HG03565 (cell line): Measurements from ENCODE around the gene GABARAP.
A peak's percentile ranks its signal among the peaks of the same experiment; 100 is the strongest.

Experiments used
- ATAC-seq: cut with Tn5 transposase; IDR thresholded peaks from one replicate; pipeline ENCODE4 v1.9.1; 2021; ENCODE audit warnings: mild to moderate bottlenecking, moderate library complexity; ENCODE audit not compliant: unreplicated experiment

Gene GABARAP

GRCh38 chr17:7241783-7242716, at the start of gene GABARAP:
TSS of gene GABARAP (minus strand) at chr17:7242449. CDS start at chr17:7242330, 119 bp downstream.
- ATAC-seq, result peak; percentile 20

- ATAC-seq, result no peak
Observed at GRCh38 chr17:7290685-7291084, 48.4 kb upstream of the GABARAP start.

GRCh38 chr17:7290166-7290565, 47.9 kb upstream of the GABARAP start:
- no peak for ATAC-seq

GRCh38 chr17:7289256-7290032, 47.2 kb upstream of the GABARAP start:
- ATAC-seq, result no peak

GRCh38 chr17:7285679-7286078, 43.4 kb upstream of the GABARAP start:
- ATAC-seq, result no peak

- no peak for ATAC-seq
Observed at GRCh38 chr17:7284911-7285310, 42.7 kb upstream of the GABARAP start.

- ATAC-seq, result no peak
Observed at GRCh38 chr17:7283471-7284216, 41.4 kb upstream of the GABARAP start.

- no peak for ATAC-seq
Observed at GRCh38 chr17:7282752-7283321, 40.6 kb upstream of the GABARAP start.

- no peak for ATAC-seq
Observed at GRCh38 chr17:7281953-7282751, 39.9 kb upstream of the GABARAP start.

GRCh38 chr17:7281074-7281952, 39.1 kb upstream of the GABARAP start, which contains the start of gene SLC2A4:
TSS of gene SLC2A4 (plus strand) at chr17:7281718. CDS start at chr17:7281935, 217 bp downstream.
- no peak for ATAC-seq

GRCh38 chr17:7280519-7281073, 38.3 kb upstream of the GABARAP start:
- peak; percentile 40 for ATAC-seq

GRCh38 chr17:7279448-7279847, 37.2 kb upstream of the GABARAP start:
- no peak for ATAC-seq

GRCh38 chr17:7266784-7267183, 24.5 kb upstream of the GABARAP start:
- ATAC-seq, result no peak

- no peak for ATAC-seq
Observed at GRCh38 chr17:7263801-7264078, 21.5 kb upstream of the GABARAP start.

GRCh38 chr17:7262935-7263800, 20.9 kb upstream of the GABARAP start:
- no peak for ATAC-seq

- no peak for ATAC-seq
Observed at GRCh38 chr17:7262192-7262934, 20.1 kb upstream of the GABARAP start, which contains the start of gene CLDN7. TSS of gene CLDN7 (minus strand) at chr17:7262478. CDS start at chr17:7262043, 435 bp downstream.
